Breast epithelium (tissue), 4 donors: ENCODE results near the gene CHRNB2. TPM values are rescaled to one million over a fixed set of nuclear protein-coding genes. Genes with fewer than 3 reads are reported as not detected.

Source experiments
- DNase-seq, 2 donors: peaks; one replicate each; pipeline ENCODE4 v3.0.0-alpha.2; 2019; ENCODE audit warnings: low spot score in 2 of 2
- H3K27ac ChIP-seq, 2 donors: fragments of 200-600 bp; sonication (generic) in 1 of 2; one replicate each; pipeline ENCODE4 v1.5.1; 2016 to 2019; ENCODE audit warnings: mild to moderate bottlenecking in 1 of 2
- H3K27me3 ChIP-seq, 2 donors: fragments of 200-600 bp; sonication (generic) in 1 of 2; one replicate each; pipeline versions ENCODE4 v1.5.1 to v1.6.0; 2017 to 2019; ENCODE audit warnings: control low read depth in 1 of 2, mild to moderate bottlenecking in 1 of 2
- H3K36me3 ChIP-seq: fragments of 200-600 bp; one replicate; pipeline ENCODE4 v1.5.1; 2019
- H3K4me1 ChIP-seq, 2 donors: fragments of 200-600 bp; sonication (generic); one replicate each; pipeline ENCODE4 v1.5.1; 2016 to 2019; ENCODE audit warnings: control low read depth in 1 of 2
- H3K4me3 ChIP-seq, 3 donors: fragments of 200-600 bp; sonication (generic); 1 replicate in 2 of 3; 2 replicates in 1 of 3; pipeline ENCODE4 v1.5.1; 2016 to 2019; ENCODE audit warnings: mild to moderate bottlenecking in 3 of 3, moderate library complexity in 2 of 3
- H3K9me3 ChIP-seq, 2 donors: fragments of 200-600 bp; sonication (generic) in 1 of 2; one replicate each; pipeline ENCODE4 v1.5.1; 2016 to 2019; ENCODE audit warnings: control low read depth in 1 of 2
- POLR2A ChIP-seq: fragments of 450-650 bp; IDR thresholded peaks from one replicate; pipeline ENCODE4 v1.6.1; 2016; ENCODE audit warnings: antibody characterized with exemption, mild to moderate bottlenecking, moderate library complexity
- POLR2AphosphoS5 ChIP-seq, 3 donors: sonication (generic); formaldehyde crosslinking; IDR thresholded peaks; one replicate each; pipeline ENCODE4 v1.6.1; 2017; ENCODE audit warnings: antibody characterized with exemption in 3 of 3
- intact Hi-C: fragments of 100-400 bp; cut with DNase I; formaldehyde crosslinking; loops from one replicate; pipeline ENCODE4 v1.15.1; 2023; ENCODE audit warnings: low total_unique reads
- total RNA-seq, 3 donors: library from RNA; depleted of rRNA; stranded (reverse); fragments of >200 nt; gene quantifications; one replicate each; pipeline ENCODE4 v1.1.0, GENCODE V29; 2016
- TF ChIP-seq, protein P1 (sequence below), 3 donors: fragments of 450-650 bp; IDR thresholded peaks; one replicate each; pipeline ENCODE4 v1.5.1; 2016 to 2017; ENCODE audit warnings: antibody characterized with exemption in 3 of 3, mild to moderate bottlenecking in 3 of 3, moderate library complexity in 3 of 3

The CHRNB2 gene
- total RNA-seq, 3 donors from 2014 or later = 0.16 to 1.3 (median 0.73) TPM

DNA sequence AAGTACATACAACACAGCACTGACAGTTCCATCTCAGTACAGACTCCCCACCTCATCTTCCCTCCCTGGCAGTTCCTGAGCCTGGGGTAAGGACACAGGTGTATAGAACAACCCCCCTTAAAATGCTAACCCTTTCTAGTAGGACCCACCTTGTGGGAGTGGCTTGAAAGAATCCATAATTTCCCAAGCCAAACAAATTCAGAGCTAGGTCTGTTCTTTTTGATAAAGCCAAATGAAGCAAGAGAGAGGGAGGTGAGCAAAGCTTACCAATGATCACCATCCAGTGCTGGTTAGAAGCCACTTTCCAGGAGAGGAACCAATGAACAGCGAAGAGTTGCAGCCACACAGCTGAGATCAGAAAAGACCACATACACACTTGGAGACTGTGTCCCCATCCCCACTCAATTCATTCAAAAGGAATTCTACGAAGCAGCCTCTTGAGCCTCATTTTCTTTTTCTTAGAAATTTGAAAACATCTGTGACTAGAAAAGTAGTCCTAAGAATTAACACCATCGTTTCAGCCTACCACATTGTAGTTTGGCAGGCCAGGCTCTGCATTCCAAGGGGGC is 18.3 kb upstream of the CHRNB2 start:
- intact Hi-C loops = loop anchor here (5.0 kb wide), 1 partner anchor 822 kb away; the partner anchor contains the start of gene INTS3
- no peak for DNase-seq

DNA sequence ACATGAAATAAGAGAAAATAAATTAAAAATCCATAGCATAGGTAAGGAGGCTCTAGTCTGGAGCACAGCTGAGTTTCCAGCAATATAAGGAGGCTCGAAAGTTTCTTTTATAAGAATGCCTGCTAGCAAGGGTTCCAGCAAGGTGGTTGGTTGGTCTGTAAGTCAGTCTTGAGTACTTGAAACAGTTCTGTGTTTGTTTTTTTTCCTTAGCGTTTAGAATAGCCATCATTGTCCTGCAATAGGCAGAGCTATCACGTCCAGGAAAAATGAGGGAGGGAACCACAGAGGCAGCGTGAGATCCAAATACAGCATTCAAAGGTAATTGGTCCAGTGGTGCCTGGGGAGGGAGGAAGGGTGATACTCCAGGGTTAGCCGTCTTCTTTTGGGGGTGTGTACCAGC is 17.5 kb upstream of the CHRNB2 start:
- no peak overlapping the region for H3K27ac ChIP-seq
- H3K27me3 ChIP-seq = no peaks in the 10 kb centered on the region
- H3K4me3 ChIP-seq = no peak overlapping the region
- no peak for TF ChIP-seq POLR2AphosphoS5 (IDR thresholded peaks at IDR 0.05)
- no peak for TF ChIP-seq POLR2A
- TF ChIP-seq, protein P1, sequence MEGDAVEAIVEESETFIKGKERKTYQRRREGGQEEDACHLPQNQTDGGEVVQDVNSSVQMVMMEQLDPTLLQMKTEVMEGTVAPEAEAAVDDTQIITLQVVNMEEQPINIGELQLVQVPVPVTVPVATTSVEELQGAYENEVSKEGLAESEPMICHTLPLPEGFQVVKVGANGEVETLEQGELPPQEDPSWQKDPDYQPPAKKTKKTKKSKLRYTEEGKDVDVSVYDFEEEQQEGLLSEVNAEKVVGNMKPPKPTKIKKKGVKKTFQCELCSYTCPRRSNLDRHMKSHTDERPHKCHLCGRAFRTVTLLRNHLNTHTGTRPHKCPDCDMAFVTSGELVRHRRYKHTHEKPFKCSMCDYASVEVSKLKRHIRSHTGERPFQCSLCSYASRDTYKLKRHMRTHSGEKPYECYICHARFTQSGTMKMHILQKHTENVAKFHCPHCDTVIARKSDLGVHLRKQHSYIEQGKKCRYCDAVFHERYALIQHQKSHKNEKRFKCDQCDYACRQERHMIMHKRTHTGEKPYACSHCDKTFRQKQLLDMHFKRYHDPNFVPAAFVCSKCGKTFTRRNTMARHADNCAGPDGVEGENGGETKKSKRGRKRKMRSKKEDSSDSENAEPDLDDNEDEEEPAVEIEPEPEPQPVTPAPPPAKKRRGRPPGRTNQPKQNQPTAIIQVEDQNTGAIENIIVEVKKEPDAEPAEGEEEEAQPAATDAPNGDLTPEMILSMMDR (IDR thresholded peaks at IDR 0.05) = no peak
- no peaks in the 10 kb centered on the region for H3K9me3 ChIP-seq
- H3K36me3 ChIP-seq = peaks cover 32% of the 10 kb centered on the region
- H3K4me1 ChIP-seq = peaks cover 0 to 6% of the 10 kb centered on the region in 2 donors
- no peak for DNase-seq
- intact Hi-C loops = loop anchor here (10.0 kb wide), 2 partner anchors 385 to 1575 kb away; partner anchors contain the start of genes PMVK and SPRR4

More for the DNA sequence above, 18.3 kb upstream of the CHRNB2 start:
- no peak overlapping the region for H3K4me3 ChIP-seq
- H3K27me3 ChIP-seq = no peaks in the 10 kb centered on the region
- no peak for TF ChIP-seq POLR2AphosphoS5 (IDR thresholded peaks at IDR 0.05)
- TF ChIP-seq, protein P1 (IDR thresholded peaks at IDR 0.05) = no peak
- TF ChIP-seq POLR2A = no peak
- no peak overlapping the region for H3K27ac ChIP-seq
- no peaks in the 10 kb centered on the region for H3K9me3 ChIP-seq
- peaks cover 0 to 6% of the 10 kb centered on the region in 2 donors for H3K4me1 ChIP-seq
- peaks cover 30% of the 10 kb centered on the region for H3K36me3 ChIP-seq

DNA sequence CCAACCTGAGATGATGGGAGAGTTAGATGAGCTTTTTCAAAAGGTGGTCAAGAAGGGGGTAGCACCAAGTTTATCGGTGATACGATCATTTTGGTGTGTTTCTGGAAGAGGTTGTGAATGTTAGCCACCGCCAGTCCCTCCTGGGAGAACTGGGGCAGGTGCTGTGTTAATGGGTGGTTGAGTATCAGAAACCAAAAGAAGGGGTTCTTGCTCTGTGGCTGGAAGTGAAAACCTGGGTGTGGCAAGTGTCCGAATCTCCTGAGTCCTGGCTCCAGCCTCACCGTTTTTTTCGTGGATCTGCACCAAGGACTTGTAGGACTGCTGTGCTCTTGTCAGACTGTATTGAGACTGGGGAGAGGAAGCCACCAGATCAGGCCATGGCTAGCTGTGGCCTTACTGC is 16.9 kb upstream of the CHRNB2 start:
- Histone ChIP-seq H3K4me3 (no peak overlapping the region), H3K36me3 (peaks cover 32% of the 10 kb centered on the region), H3K27ac (no peak overlapping the region), H3K9me3 (no peaks in the 10 kb centered on the region), H3K4me1 (peaks cover 0 to 7% of the 10 kb centered on the region in 2 donors), H3K27me3 (no peaks in the 10 kb centered on the region)
- no peak for DNase-seq
- intact Hi-C loops = loop anchor here (10.0 kb wide), 2 partner anchors 384 to 1576 kb away; partner anchors contain the start of genes PMVK and SPRR4
- TF ChIP-seq, protein P1 (IDR thresholded peaks at IDR 0.05) = no peak
- TF ChIP-seq POLR2A (no peak), POLR2AphosphoS5 (IDR thresholded peaks at IDR 0.05) (no peak)

DNA sequence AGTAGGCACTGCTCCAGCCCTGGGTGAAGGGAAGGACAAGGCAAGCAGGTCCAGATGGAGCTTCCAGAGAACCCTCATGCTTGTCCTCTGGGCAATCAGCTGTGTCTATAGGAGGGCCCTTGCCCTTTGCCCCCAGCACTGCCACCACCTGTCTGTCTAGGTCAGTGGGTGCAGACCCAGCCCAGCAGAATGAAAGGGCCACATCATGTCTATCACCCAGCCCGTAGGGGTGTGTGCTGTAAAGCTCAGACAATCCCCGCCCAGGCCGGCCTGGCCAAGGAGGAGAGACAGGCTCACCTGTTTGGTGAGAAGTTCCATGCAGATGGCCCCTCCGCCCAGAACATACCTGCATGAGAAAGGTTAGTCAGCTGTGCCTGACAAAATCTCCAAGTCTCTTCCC is 16.1 kb upstream of the CHRNB2 start:
- Histone ChIP-seq H3K27ac (no peak overlapping the region), H3K4me1 (peaks cover 5 to 16% of the 10 kb centered on the region in 2 donors), H3K27me3 (no peaks in the 10 kb centered on the region), H3K9me3 (no peaks in the 10 kb centered on the region), H3K36me3 (peaks cover 32% of the 10 kb centered on the region), H3K4me3 (no peak overlapping the region)
- intact Hi-C loops = loop anchor here (10.0 kb wide), 2 partner anchors 383 to 1577 kb away; partner anchors contain the start of genes PMVK and SPRR4
- DNase-seq = no peak
- TF ChIP-seq POLR2A = no peak
- TF ChIP-seq, protein P1 (IDR thresholded peaks at IDR 0.05) = no peak
- no peak for TF ChIP-seq POLR2AphosphoS5 (IDR thresholded peaks at IDR 0.05)

DNA sequence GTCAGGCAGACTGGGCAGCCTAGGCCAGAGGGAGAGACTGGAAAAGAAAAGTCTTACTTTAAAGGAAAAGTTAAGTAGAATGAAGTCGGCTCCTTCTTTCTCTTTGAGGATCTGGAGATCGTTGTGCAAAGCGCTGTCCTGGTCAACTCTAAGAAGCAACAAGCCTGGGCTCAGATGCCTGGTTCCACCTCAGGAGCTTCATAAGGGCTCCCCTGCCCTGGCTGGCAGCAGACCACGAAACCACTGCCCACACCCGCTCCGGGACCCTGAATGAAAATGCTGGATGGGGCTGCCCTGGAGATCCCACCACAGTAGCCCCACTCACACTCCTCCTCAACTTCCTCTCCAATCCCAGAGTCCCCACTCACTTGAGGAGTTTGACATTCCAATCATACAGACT is 15.5 kb upstream of the CHRNB2 start:
- Histone ChIP-seq H3K27me3 (no peaks in the 10 kb centered on the region), H3K4me1 (peaks cover 9 to 21% of the 10 kb centered on the region in 2 donors), H3K36me3 (peaks cover 32% of the 10 kb centered on the region), H3K27ac (no peak overlapping the region), H3K9me3 (no peaks in the 10 kb centered on the region), H3K4me3 (no peak overlapping the region)
- TF ChIP-seq, protein P1 (IDR thresholded peaks at IDR 0.05) = no peak
- TF ChIP-seq POLR2A (no peak), POLR2AphosphoS5 (IDR thresholded peaks at IDR 0.05) (no peak)
- intact Hi-C loops = loop anchor here (10.0 kb wide), 2 partner anchors 383 to 1577 kb away; partner anchors contain the start of genes PMVK and SPRR4
- no peak for DNase-seq
